ENCODE data around the gene TERB2.

The TERB2 gene

DNA sequence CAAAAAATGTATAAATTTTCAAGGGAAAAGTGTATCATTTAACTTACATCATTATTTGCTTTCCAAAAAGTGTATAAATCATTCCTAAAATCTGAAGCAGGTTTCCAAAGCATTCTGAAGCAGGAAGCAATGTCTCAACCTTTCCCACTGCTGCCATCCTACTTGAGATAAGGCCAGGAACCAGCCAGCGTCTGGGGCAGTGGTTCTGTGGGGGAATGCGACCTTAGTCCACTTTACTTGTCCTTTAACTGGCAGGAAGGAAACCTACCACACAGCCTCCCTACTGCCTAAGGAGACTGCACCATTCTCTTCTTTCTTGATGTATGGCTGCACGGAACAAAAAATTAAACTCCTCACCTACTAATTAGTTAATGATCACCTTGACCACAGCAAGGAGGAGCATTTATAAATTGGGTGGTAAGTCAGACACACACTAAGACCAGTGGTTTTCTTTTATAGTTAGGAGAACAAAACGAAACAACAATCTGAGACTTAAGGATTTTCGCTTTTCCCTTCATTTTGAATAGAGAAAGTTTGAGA is 70.2 kb downstream of the TERB2 start:
- TF ChIP-seq, protein P1, sequence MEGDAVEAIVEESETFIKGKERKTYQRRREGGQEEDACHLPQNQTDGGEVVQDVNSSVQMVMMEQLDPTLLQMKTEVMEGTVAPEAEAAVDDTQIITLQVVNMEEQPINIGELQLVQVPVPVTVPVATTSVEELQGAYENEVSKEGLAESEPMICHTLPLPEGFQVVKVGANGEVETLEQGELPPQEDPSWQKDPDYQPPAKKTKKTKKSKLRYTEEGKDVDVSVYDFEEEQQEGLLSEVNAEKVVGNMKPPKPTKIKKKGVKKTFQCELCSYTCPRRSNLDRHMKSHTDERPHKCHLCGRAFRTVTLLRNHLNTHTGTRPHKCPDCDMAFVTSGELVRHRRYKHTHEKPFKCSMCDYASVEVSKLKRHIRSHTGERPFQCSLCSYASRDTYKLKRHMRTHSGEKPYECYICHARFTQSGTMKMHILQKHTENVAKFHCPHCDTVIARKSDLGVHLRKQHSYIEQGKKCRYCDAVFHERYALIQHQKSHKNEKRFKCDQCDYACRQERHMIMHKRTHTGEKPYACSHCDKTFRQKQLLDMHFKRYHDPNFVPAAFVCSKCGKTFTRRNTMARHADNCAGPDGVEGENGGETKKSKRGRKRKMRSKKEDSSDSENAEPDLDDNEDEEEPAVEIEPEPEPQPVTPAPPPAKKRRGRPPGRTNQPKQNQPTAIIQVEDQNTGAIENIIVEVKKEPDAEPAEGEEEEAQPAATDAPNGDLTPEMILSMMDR (conservative IDR thresholded peaks at IDR 0.05), result no peak
- no peak for TF ChIP-seq ZFX (IDR thresholded peaks at IDR 0.05)
- peak overlapping the region; percentile 14; the same call in 1 of the 2 replicates for H3K27ac ChIP-seq

DNA sequence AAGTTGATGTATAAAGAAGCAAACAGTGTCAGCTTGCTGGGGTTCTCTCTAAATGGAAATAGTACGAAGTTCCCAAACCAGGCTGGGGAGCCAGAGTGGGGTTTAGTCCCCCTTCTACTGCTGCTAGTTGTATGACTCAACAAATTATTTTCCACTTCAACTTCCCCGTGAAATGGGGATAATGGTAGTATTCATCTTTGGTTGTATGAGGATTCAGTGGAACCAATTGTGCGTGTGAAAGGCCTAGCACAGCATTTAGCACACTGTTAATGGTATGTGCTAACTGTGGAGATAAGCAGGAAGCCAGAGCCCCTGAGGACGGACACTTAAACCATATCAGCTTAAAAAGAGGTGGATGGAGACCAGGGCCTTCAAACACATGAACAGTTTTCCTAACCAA is 70.7 kb downstream of the TERB2 start:
- H3K27ac ChIP-seq, result no peak overlapping the region; the same call in 1 of the 2 replicates
- TF ChIP-seq, protein P1 (conservative IDR thresholded peaks at IDR 0.05), result no peak
- no peak for TF ChIP-seq ZFX (IDR thresholded peaks at IDR 0.05)
